ENCODE results near the gene RPS25. TPM values are rescaled to one million over a fixed set of nuclear protein-coding genes. Genes with fewer than 3 reads are reported as not detected.
"Not testable (repeated sequence)": the region's sequence is repeated elsewhere in the genome, so short reads cannot be mapped to it uniquely, and the experiment has no call there.

The RPS25 gene
- total and polyA plus RNA-seq, 4 donors = 228 to 499 (median 385) TPM

DNA sequence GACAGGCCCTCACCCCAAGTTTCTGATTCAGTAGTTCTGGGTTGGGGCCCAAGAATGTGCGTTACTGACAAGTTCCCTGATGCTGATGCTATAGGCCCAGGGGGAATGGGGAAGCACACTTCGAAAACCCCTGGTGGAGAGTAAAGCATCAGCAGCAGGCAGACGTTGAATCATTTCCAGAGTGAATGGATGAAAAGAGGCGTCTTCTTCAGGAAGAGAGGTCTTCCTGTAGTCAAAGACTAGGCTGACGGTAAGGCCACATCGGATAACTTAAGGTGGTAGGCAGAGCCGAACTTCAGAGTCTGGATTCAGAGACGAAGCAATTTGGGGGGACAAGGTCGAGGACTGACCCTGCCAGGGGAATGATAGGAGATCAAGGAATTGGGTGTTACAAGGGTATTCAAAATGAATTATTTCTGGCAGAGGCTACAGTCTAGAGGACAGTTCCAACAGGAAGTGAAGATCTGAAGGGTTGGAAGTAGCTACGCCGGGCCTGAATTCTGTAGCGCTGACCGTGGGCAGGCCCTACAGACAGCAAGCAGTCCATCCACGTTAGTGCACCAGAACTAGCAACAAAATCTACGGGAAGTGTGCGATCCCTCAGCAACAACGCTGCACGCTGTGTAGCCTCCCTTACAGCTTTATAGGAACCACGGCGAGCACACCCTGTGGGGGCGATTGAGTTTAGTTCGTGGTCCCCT is 21.1 kb downstream of the RPS25 start:
- Histone ChIP-seq H3K4me3 (ENCODE audit: low read depth in 1 of 3, low read length in 3 of 3) (peak overlapping the region; percentile 91 to 95 (median 93)), H3K27ac (ENCODE audit: low read depth in 1 of 2, low read length in 2 of 2) (peak overlapping the region; percentile 26 to 46), H3K9me3 (ENCODE audit: control insufficient read depth in 4 of 4, low read length in 3 of 4) (no peaks in the 10 kb centered on the region), H3K27me3 (ENCODE audit: control insufficient read depth in 4 of 4, insufficient read depth in 4 of 4, low read length in 3 of 4) (no peaks in the 10 kb centered on the region), H3K36me3 (ENCODE audit: control insufficient read depth in 4 of 4, insufficient read depth in 3 of 4, low read depth in 1 of 4, low read length in 3 of 4) (peaks cover 0 to 9% (median 7%) of the 10 kb centered on the region in 4 donors), H3K9ac (ENCODE audit: low read depth in 1 of 2, low read length in 2 of 2) (peak overlapping the region in 1 of 2 donors; percentile 75), H3K4me1 (ENCODE audit: control insufficient read depth in 4 of 4, insufficient read depth in 4 of 4, low read length in 3 of 4) (peaks cover 1 to 21% (median 20%) of the 10 kb centered on the region in 4 donors)
- DNase-seq (ENCODE audit: low spot score) = peak; percentile 35
- WGBS = 32% methylated on average over 22 of the region's 22 CpGs
- no peak for TF ChIP-seq SP1 (IDR thresholded peaks at IDR 0.05)
- TF ChIP-seq, protein P1, sequence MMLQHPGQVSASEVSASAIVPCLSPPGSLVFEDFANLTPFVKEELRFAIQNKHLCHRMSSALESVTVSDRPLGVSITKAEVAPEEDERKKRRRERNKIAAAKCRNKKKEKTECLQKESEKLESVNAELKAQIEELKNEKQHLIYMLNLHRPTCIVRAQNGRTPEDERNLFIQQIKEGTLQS (IDR thresholded peaks at IDR 0.05) = no peak
- TF ChIP-seq, protein P2, sequence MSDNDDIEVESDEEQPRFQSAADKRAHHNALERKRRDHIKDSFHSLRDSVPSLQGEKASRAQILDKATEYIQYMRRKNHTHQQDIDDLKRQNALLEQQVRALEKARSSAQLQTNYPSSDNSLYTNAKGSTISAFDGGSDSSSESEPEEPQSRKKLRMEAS (IDR thresholded peaks at IDR 0.05) = no peak
- no peak for TF ChIP-seq GABPA (IDR thresholded peaks at IDR 0.05 in 1 of 2, conservative IDR thresholded peaks at IDR 0.05 in 1 of 2)
- TF ChIP-seq, protein P3, sequence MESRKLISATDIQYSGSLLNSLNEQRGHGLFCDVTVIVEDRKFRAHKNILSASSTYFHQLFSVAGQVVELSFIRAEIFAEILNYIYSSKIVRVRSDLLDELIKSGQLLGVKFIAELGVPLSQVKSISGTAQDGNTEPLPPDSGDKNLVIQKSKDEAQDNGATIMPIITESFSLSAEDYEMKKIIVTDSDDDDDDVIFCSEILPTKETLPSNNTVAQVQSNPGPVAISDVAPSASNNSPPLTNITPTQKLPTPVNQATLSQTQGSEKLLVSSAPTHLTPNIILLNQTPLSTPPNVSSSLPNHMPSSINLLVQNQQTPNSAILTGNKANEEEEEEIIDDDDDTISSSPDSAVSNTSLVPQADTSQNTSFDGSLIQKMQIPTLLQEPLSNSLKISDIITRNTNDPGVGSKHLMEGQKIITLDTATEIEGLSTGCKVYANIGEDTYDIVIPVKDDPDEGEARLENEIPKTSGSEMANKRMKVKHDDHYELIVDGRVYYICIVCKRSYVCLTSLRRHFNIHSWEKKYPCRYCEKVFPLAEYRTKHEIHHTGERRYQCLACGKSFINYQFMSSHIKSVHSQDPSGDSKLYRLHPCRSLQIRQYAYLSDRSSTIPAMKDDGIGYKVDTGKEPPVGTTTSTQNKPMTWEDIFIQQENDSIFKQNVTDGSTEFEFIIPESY (IDR thresholded peaks at IDR 0.05) = no peak
- no peak for TF ChIP-seq FOXA2 (IDR thresholded peaks at IDR 0.05)
- TF ChIP-seq JUND (IDR thresholded peaks at IDR 0.05) = no peak
- TF ChIP-seq RXRA (IDR thresholded peaks at IDR 0.05) = no peak
- TF ChIP-seq, protein P4, sequence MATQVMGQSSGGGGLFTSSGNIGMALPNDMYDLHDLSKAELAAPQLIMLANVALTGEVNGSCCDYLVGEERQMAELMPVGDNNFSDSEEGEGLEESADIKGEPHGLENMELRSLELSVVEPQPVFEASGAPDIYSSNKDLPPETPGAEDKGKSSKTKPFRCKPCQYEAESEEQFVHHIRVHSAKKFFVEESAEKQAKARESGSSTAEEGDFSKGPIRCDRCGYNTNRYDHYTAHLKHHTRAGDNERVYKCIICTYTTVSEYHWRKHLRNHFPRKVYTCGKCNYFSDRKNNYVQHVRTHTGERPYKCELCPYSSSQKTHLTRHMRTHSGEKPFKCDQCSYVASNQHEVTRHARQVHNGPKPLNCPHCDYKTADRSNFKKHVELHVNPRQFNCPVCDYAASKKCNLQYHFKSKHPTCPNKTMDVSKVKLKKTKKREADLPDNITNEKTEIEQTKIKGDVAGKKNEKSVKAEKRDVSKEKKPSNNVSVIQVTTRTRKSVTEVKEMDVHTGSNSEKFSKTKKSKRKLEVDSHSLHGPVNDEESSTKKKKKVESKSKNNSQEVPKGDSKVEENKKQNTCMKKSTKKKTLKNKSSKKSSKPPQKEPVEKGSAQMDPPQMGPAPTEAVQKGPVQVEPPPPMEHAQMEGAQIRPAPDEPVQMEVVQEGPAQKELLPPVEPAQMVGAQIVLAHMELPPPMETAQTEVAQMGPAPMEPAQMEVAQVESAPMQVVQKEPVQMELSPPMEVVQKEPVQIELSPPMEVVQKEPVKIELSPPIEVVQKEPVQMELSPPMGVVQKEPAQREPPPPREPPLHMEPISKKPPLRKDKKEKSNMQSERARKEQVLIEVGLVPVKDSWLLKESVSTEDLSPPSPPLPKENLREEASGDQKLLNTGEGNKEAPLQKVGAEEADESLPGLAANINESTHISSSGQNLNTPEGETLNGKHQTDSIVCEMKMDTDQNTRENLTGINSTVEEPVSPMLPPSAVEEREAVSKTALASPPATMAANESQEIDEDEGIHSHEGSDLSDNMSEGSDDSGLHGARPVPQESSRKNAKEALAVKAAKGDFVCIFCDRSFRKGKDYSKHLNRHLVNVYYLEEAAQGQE (IDR thresholded peaks at IDR 0.05) = no peak
- TF ChIP-seq, protein P5, sequence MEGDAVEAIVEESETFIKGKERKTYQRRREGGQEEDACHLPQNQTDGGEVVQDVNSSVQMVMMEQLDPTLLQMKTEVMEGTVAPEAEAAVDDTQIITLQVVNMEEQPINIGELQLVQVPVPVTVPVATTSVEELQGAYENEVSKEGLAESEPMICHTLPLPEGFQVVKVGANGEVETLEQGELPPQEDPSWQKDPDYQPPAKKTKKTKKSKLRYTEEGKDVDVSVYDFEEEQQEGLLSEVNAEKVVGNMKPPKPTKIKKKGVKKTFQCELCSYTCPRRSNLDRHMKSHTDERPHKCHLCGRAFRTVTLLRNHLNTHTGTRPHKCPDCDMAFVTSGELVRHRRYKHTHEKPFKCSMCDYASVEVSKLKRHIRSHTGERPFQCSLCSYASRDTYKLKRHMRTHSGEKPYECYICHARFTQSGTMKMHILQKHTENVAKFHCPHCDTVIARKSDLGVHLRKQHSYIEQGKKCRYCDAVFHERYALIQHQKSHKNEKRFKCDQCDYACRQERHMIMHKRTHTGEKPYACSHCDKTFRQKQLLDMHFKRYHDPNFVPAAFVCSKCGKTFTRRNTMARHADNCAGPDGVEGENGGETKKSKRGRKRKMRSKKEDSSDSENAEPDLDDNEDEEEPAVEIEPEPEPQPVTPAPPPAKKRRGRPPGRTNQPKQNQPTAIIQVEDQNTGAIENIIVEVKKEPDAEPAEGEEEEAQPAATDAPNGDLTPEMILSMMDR (IDR thresholded peaks at IDR 0.05; ENCODE audit: low read depth, low read length, missing input control) = no peak
- no peak for TF ChIP-seq NR2F2 (IDR thresholded peaks at IDR 0.05)

DNA sequence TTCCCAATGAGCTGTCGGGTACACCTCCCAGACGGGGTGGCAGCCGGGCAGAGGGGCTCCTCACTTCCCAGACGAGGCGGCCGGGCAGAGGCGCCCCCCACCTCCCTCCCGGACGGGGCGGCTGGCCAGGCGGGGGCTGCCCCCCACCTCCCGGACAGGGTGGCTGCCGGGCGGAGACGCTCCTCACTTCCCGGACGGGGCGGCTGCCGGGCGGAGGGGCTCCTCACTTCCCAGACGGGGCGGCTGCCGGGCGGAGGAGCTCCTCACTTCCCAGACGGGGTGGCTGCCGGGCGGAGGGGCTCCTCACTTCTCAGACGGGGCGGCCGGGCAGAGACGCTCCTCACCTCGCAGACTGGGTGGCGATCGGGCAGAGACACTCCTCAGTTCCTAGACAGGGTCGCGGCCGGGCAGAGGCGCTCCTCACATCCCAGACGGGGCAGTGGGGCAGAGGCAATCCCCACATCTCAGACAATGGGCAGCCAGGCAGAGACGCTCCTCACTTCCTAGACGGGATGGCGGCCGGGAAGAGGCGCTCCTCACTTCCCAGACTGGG is 26.6 kb downstream of the RPS25 start:
- H3K4me1 ChIP-seq (ENCODE audit: control insufficient read depth in 4 of 4, insufficient read depth in 4 of 4, low read length in 3 of 4); H3K4me3 ChIP-seq (ENCODE audit: low read depth in 1 of 3, low read length in 3 of 3); DNase-seq (ENCODE audit: low spot score); H3K36me3 ChIP-seq (ENCODE audit: control insufficient read depth in 4 of 4, insufficient read depth in 3 of 4, low read depth in 1 of 4, low read length in 3 of 4); H3K9me3 ChIP-seq (ENCODE audit: control insufficient read depth in 4 of 4, low read length in 3 of 4); H3K9ac ChIP-seq (ENCODE audit: low read depth in 1 of 2, low read length in 2 of 2); H3K27ac ChIP-seq (ENCODE audit: low read depth in 1 of 2, low read length in 2 of 2); H3K27me3 ChIP-seq (ENCODE audit: control insufficient read depth in 4 of 4, insufficient read depth in 4 of 4, low read length in 3 of 4): not testable (repeated sequence)
- WGBS = over 99% methylated on average over 44 of the region's 44 CpGs
